ENCODE results near the gene ASPG. TPM values are rescaled to one million over a fixed set of nuclear protein-coding genes. Genes with fewer than 3 reads are reported as not detected.

ASPG gene
- total RNA-seq, 2 donors from 2014 or later: 78.5 to 161 TPM

DNA sequence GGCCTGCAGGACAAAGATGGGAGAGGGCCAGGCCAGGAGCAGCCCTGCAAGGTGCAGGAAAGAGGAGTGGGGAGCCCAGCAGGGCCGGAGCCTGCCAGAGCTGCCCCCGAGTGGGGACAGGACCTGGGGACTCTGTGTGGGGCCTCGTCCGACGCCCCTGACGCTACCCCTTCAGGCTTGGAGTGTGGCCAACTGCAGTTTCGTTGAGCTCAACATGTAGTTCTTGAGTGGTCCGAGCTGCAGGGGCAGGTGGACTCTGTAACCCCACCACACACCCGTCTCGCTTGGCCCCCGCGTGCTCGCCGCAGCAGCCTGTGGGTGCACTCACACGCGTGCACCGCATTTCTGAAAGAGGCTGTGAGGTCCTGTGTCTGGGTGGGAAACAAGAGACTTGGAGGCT, 2.0 kb downstream of the ASPG start:
- Histone ChIP-seq H3K4me1 (peaks cover 0 to 59% of the 10 kb centered on the region in 2 donors), H3K9me3 (no peaks in the 10 kb centered on the region), H3K27ac (peak overlapping the region; percentile 88 to 91), H3K36me3 (no peaks in the 10 kb centered on the region), H3K4me3 (no peak overlapping the region), H3K27me3 (no peaks in the 10 kb centered on the region)
- TF ChIP-seq, protein P1, sequence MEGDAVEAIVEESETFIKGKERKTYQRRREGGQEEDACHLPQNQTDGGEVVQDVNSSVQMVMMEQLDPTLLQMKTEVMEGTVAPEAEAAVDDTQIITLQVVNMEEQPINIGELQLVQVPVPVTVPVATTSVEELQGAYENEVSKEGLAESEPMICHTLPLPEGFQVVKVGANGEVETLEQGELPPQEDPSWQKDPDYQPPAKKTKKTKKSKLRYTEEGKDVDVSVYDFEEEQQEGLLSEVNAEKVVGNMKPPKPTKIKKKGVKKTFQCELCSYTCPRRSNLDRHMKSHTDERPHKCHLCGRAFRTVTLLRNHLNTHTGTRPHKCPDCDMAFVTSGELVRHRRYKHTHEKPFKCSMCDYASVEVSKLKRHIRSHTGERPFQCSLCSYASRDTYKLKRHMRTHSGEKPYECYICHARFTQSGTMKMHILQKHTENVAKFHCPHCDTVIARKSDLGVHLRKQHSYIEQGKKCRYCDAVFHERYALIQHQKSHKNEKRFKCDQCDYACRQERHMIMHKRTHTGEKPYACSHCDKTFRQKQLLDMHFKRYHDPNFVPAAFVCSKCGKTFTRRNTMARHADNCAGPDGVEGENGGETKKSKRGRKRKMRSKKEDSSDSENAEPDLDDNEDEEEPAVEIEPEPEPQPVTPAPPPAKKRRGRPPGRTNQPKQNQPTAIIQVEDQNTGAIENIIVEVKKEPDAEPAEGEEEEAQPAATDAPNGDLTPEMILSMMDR (IDR thresholded peaks at IDR 0.05): no peak
- DNase-seq (ENCODE audit: low spot score): no peak

DNA sequence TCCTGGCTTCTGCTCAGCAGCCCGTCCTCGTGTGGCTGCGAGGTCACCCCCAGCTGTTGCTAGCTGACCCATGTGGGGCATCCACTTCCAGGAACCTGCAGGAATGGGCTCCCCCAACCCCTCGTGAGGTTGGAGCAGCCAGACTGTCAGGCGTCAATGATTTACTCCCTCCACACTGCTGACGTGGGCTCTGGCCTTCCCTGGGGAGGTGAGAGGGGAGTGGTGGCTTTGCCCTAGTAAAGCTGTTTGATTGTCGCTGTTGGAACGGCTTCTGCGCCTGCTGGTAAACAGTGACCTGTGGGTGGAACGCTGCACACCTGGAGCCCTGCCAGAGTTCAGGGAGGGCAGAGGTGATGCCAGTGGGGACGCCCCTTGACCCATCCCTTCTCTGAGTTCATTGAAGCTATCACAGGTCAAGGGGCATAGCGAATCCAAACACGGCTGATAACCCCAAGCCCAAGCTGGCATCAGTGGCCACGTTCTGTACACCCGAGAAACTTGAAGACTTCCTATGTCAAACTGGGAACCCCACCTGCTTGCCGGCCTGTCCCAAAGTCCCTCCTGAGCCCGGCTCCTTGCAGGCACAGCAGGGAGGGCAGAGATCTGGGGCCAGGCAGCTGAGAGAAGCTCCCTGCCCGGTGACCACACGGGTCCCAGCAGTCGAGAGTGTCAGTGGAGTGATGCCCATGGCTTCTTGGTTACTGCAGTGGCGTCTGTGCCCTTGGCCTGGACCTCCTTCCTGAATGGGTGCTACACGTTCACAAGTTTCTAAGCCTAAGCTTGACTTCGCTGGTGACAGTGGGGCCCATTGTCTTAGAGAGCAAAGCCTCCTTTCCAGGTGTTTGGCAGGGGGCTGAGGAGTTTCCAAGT, 2.7 kb downstream of the ASPG start:
- H3K4me3 ChIP-seq: no peak overlapping the region
- peaks cover 0 to 53% of the 10 kb centered on the region in 2 donors for H3K4me1 ChIP-seq
- DNase-seq (ENCODE audit: low spot score): no peak
- peak overlapping the region; percentile 88 to 91 for H3K27ac ChIP-seq
- TF ChIP-seq, protein P1 (IDR thresholded peaks at IDR 0.05): no peak
- no peaks in the 10 kb centered on the region for H3K27me3 ChIP-seq
- no peaks in the 10 kb centered on the region for H3K9me3 ChIP-seq
- no peaks in the 10 kb centered on the region for H3K36me3 ChIP-seq

DNA sequence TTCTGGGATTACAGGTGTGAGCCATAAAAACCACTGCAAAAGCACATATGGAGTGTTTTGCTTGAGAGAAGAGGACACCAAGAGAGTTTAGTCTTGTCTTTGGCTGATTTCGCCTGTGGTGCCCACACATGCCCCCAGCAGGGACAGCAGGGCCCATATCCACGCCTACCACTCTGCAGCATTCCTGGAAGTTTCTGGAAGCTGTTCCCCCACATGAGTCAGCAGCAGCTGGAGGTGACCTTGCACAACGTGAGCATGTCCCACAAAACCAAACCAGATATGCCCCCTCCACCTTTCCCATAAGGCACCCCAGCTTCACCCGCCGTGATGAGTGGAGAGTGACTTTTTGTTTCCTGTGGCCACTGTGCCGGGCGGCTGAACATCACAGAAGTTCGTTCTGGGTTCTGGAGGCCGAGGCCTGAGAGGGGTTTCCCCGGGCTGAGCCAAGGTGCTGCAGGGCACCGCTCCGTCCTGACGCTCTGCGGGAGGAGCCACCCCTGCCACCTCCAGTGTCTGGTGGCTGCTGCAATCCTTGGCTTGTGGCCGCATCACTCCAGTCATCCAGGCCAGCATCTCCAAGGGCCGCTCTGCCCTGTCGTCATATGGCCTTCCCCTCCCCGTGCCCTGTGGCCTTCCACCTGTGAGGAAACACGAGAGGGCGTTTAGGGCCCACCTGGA, 4.7 kb downstream of the ASPG start:
- Histone ChIP-seq H3K27ac (peak overlapping the region; percentile 47 to 58), H3K4me3 (no peak overlapping the region), H3K27me3 (no peaks in the 10 kb centered on the region), H3K36me3 (no peaks in the 10 kb centered on the region), H3K9me3 (no peaks in the 10 kb centered on the region), H3K4me1 (peaks cover 0 to 34% of the 10 kb centered on the region in 2 donors)
- DNase-seq (ENCODE audit: low spot score): no peak
- TF ChIP-seq, protein P1 (IDR thresholded peaks at IDR 0.05): no peak

DNA sequence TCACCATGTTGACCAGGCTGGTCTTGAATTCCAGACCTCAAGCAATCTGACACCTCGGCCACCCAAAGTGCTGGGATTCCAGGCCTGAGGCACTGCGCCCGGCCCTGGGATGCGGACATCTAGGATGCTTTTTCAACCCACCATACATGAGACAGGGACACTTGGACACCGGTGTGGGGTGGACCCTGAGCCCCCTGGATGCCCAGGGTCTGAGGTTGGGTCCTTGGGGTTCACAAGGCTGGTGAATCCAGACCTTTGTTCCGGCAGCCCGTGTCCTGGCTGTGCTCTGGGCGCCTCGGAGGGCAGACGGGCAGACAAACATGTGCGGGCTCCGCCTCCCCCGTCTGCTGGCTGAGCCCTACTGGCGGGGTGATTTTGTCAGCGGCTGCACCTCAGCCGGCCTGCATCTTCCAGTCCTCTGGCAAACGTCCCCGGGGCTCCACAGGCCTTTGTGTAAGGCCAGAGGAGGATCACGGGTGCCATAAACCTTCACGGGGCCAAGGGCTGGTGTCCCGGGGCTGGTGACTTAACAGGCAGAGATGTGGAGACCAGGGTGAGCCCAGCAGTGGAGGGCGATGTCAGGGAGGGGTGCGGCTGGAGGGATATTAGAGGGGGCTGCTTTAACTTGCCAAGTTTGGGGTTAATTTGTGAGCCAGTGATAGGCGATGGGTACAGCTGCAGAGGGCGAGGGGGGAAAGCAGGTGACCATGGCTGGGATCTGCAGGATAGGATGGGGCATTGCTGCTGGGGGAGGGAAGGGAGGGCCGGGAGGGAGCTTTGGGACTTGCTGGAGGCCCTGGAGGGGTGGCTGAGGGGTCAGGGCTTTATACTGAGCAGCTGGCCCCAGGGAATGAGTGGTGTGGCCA, 5.8 kb downstream of the ASPG start:
- TF ChIP-seq, protein P1 (IDR thresholded peaks at IDR 0.05): no peak
- no peaks in the 10 kb centered on the region for H3K9me3 ChIP-seq
- H3K4me3 ChIP-seq: no peak overlapping the region
- DNase-seq (ENCODE audit: low spot score): no peak
- H3K27ac ChIP-seq: peak overlapping the region; percentile 47 to 58
- no peaks in the 10 kb centered on the region for H3K27me3 ChIP-seq
- H3K36me3 ChIP-seq: peaks cover 5% of the 10 kb centered on the region
- H3K4me1 ChIP-seq: peaks cover 0 to 26% of the 10 kb centered on the region in 2 donors

DNA sequence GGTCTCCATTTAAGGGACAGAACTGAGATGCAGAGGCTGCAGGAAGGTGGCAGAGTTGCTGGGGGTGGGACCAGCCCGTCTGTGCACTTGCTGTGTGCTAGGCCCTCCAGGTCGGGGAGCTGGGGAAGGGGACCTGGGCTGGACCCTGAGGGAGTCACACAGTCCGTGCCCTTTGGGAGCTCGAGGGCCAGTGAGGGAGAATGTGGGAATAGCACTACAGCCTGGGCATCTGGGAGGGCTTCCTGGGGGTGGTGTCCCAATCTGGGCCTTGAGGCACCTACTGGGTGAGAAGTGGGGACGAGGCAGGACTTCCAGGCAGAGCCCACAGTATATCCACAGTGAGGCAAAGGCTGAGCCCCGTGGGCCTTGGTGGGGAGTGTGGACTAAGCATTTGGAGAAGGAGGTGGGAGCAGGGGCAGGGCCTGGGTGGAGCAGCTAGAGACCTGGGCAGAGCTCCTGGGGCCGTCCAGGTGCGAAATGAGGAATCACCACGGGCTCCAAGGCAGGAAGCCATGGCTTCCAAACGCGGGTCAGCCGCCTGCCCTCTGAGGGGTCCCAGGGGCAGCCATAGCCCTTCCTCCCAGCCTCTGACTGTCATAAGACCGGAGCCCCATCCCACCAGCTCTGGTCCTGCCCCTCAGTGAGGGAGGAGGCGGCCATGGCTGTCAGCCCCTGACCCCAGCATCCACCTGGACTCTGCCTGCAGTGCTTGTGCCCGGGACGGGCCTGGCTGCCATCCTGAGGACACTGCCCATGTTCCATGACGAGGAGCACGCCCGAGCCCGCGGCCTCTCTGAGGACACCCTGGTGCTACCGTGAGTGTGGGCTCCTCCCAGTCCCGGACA, 6.6 kb downstream of the ASPG start:
- H3K9me3 ChIP-seq: no peaks in the 10 kb centered on the region
- no peak for DNase-seq (ENCODE audit: low spot score)
- peaks cover 6% of the 10 kb centered on the region for H3K36me3 ChIP-seq
- no peaks in the 10 kb centered on the region for H3K27me3 ChIP-seq
- H3K4me1 ChIP-seq: peaks cover 0 to 19% of the 10 kb centered on the region in 2 donors
- peak overlapping the region; percentile 21 to 40 for H3K27ac ChIP-seq
- no peak overlapping the region for H3K4me3 ChIP-seq
- TF ChIP-seq, protein P1 (IDR thresholded peaks at IDR 0.05): no peak
